HEK293 (cell line): Measurements from ENCODE around the gene HOXC10.

Experiments
- GLIS1 ChIP-seq: fragments of 450-650 bp; formaldehyde crosslinking; IDR thresholded peaks from 2 replicates; pipeline ENCODE4 v1.5.1; 2016; ENCODE audit warnings: missing biosample characterization, missing genetic modification characterization
- HOXD13 ChIP-seq: sonication (generic); formaldehyde crosslinking; IDR thresholded peaks from 2 replicates; pipeline ENCODE4 v1.8.0; 2022; ENCODE audit warnings: missing genetic modification reagents, borderline replicate concordance
- TCF7L2 ChIP-seq: IDR thresholded peaks from 2 replicates; pipeline ENCODE4 v1.6.1; 2011; ENCODE audit warnings: low read depth, mild to moderate bottlenecking, inconsistent platforms, low read length, moderate library complexity, borderline replicate concordance
- ZBTB11 ChIP-seq: fragments of 450-650 bp; formaldehyde crosslinking; conservative IDR thresholded peaks from 2 replicates; pipeline ENCODE4 v1.5.1; 2016; ENCODE audit warnings: low read depth, missing biosample characterization, missing genetic modification characterization
- ZBTB44 ChIP-seq: fragments of 450-650 bp; IDR thresholded peaks from 2 replicates; pipeline ENCODE4 v1.5.1; 2018; ENCODE audit warnings: missing biosample characterization, mild to moderate bottlenecking, missing genetic modification characterization
- ZBTB48 ChIP-seq: fragments of 450-650 bp; formaldehyde crosslinking; IDR thresholded peaks from 2 replicates; pipeline ENCODE4 v1.5.1; 2016; ENCODE audit warnings: missing biosample characterization, missing genetic modification characterization
- ZIC2 ChIP-seq: fragments of 450-650 bp; formaldehyde crosslinking; IDR thresholded peaks from 2 replicates; pipeline ENCODE4 v1.5.1; 2016; ENCODE audit warnings: missing biosample characterization, missing genetic modification characterization
- ZNF174 ChIP-seq: fragments of 450-650 bp; formaldehyde crosslinking; IDR thresholded peaks from 2 replicates; pipeline ENCODE4 v1.5.0; 2017; ENCODE audit warnings: missing biosample characterization, mild to moderate bottlenecking, missing genetic modification characterization
- ZNF202 ChIP-seq: fragments of 450-650 bp; formaldehyde crosslinking; IDR thresholded peaks from 2 replicates; pipeline ENCODE4 v1.5.1; 2016; ENCODE audit warnings: missing biosample characterization, missing genetic modification characterization, borderline replicate concordance
- ZNF239 ChIP-seq: fragments of 450-650 bp; formaldehyde crosslinking; IDR thresholded peaks from 2 replicates; pipeline ENCODE4 v1.5.1; 2016; ENCODE audit warnings: missing biosample characterization, missing genetic modification characterization
- ZNF350 ChIP-seq: fragments of 450-650 bp; formaldehyde crosslinking; IDR thresholded peaks from 2 replicates; pipeline ENCODE4 v1.5.0; 2017; ENCODE audit warnings: missing biosample characterization, mild to moderate bottlenecking, missing genetic modification characterization
- ZNF398 ChIP-seq: fragments of 450-650 bp; formaldehyde crosslinking; IDR thresholded peaks from 2 replicates; pipeline ENCODE4 v1.5.1; 2017; ENCODE audit warnings: missing biosample characterization, missing genetic modification characterization
- ZNF423 ChIP-seq: fragments of 450-650 bp; formaldehyde crosslinking; IDR thresholded peaks from 2 replicates; pipeline ENCODE4 v1.5.1; 2016; ENCODE audit warnings: missing biosample characterization, missing genetic modification characterization
- ZNF426 ChIP-seq: fragments of 450-650 bp; formaldehyde crosslinking; IDR thresholded peaks from 2 replicates; pipeline ENCODE4 v1.5.1; 2017; ENCODE audit warnings: missing biosample characterization, missing genetic modification characterization, mild to moderate bottlenecking, inconsistent platforms, moderate library complexity
- ZNF529 ChIP-seq: fragments of 450-650 bp; formaldehyde crosslinking; IDR thresholded peaks from 2 replicates; pipeline ENCODE4 v1.5.1; 2017; ENCODE audit warnings: missing genetic modification characterization, missing biosample characterization; ENCODE audit not compliant: insufficient replicate concordance
- ZNF560 ChIP-seq: fragments of 450-650 bp; formaldehyde crosslinking; IDR thresholded peaks from 2 replicates; pipeline ENCODE4 v1.5.1; 2017; ENCODE audit warnings: missing biosample characterization, missing genetic modification characterization, borderline replicate concordance
- ZNF580 ChIP-seq: fragments of 450-650 bp; formaldehyde crosslinking; IDR thresholded peaks from 2 replicates; pipeline ENCODE4 v1.5.1; 2016; ENCODE audit warnings: missing biosample characterization, missing genetic modification characterization
- ZNF596 ChIP-seq: fragments of 450-650 bp; IDR thresholded peaks from 2 replicates; pipeline ENCODE4 v1.5.0; 2018; ENCODE audit warnings: missing biosample characterization, mild to moderate bottlenecking, missing genetic modification characterization, moderate library complexity
- ZNF600 ChIP-seq: fragments of 450-650 bp; formaldehyde crosslinking; IDR thresholded peaks from 2 replicates; pipeline ENCODE4 v1.5.1; 2016; ENCODE audit warnings: missing biosample characterization, missing genetic modification characterization
- ZNF610 ChIP-seq: fragments of 450-650 bp; formaldehyde crosslinking; IDR thresholded peaks from 2 replicates; pipeline ENCODE4 v1.5.1; 2016; ENCODE audit warnings: missing biosample characterization, missing genetic modification characterization, borderline replicate concordance
- ZNF621 ChIP-seq: fragments of 450-650 bp; formaldehyde crosslinking; IDR thresholded peaks from 2 replicates; pipeline ENCODE4 v1.5.1; 2017; ENCODE audit warnings: missing biosample characterization, missing genetic modification characterization
- ZNF701 ChIP-seq: fragments of 450-650 bp; formaldehyde crosslinking; IDR thresholded peaks from 2 replicates; pipeline ENCODE4 v1.5.1; 2016; ENCODE audit warnings: missing biosample characterization, missing genetic modification characterization
- TF ChIP-seq, protein P1 (sequence below): fragments of 450-650 bp; formaldehyde crosslinking; IDR thresholded peaks from 2 replicates; pipeline ENCODE4 v1.5.1; 2016; ENCODE audit warnings: missing biosample characterization, missing genetic modification characterization
- TF ChIP-seq, protein P2 (sequence below): fragments of 450-650 bp; formaldehyde crosslinking; conservative IDR thresholded peaks from 2 replicates; pipeline ENCODE4 v1.5.1; 2016; ENCODE audit warnings: low read depth, missing biosample characterization, missing genetic modification characterization

HOXC10 gene

DNA sequence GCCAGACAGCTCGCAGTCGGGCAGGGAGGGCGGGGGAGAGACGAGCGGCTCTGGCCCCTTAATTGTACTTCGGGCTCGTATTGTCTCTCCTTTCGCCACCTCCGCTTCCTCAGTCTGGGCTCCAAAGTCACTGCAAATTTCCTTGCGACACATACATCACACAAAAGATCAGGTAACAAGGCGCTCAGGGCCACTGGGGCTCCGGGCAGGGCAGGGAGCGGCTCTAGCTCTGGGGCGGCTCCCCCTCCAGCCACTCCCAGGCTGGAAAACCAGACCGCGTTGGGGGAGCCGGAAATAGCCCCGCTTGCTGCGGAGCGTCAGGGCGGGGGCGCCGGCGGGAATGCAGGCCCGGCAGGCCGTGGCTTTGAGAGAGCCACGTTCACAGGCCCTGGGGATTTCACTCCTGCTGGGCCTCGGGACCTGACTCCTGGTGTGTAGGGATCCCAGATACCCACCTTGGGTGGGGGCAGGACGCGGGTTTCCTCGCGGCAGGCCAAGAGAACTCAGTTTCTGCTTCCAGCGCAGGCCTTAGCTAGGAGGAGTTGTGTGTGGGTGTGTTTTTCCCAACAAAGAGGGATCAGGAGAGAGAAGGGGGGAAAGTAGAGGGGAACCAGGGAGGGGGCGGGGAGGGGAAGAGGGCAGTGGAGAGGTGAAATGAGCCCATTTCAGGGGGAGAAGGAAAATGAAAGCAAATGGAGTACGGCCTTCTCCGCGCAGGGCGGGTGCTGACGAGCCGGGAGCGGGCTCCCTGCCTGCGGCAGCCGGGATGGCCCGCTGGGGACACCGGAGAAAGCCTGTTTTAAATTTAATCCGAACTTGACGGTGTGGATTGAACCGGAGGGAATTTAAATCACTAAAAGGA is 10.7 kb downstream of the HOXC10 start (continued):
- peak; percentile 95 for TF ChIP-seq ZNF398 (tag by site-specific recombination)
- TF ChIP-seq ZNF580 (tag by site-specific recombination), result peak; percentile 26; the same call in 1 of the 2 replicates
- TF ChIP-seq ZNF701 (tag by site-specific recombination), result peak; percentile 55; the same call in 1 of the 2 replicates
- TF ChIP-seq HOXD13, result no peak
- peak; percentile 95 for TF ChIP-seq ZBTB48 (tag by site-specific recombination)
- peak; percentile 96 for TF ChIP-seq ZNF423 (tag by site-specific recombination)
- TF ChIP-seq ZNF529 (tag by site-specific recombination), result no peak
- TF ChIP-seq, protein P1, sequence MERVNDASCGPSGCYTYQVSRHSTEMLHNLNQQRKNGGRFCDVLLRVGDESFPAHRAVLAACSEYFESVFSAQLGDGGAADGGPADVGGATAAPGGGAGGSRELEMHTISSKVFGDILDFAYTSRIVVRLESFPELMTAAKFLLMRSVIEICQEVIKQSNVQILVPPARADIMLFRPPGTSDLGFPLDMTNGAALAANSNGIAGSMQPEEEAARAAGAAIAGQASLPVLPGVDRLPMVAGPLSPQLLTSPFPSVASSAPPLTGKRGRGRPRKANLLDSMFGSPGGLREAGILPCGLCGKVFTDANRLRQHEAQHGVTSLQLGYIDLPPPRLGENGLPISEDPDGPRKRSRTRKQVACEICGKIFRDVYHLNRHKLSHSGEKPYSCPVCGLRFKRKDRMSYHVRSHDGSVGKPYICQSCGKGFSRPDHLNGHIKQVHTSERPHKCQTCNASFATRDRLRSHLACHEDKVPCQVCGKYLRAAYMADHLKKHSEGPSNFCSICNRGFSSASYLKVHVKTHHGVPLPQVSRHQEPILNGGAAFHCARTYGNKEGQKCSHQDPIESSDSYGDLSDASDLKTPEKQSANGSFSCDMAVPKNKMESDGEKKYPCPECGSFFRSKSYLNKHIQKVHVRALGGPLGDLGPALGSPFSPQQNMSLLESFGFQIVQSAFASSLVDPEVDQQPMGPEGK (tag by site-specific recombination), result peak; percentile 99
- no peak for TF ChIP-seq ZNF426 (tag by site-specific recombination)
- TF ChIP-seq ZNF239, result 0 out of 2 replicates have a peak, but pooled peaks have one; percentile 30
- TF ChIP-seq ZNF610 (tag by site-specific recombination), result peak; percentile 92
- TF ChIP-seq ZNF560 (tag by site-specific recombination), result no peak
- peak; percentile 49; the same call in 1 of the 2 replicates for TF ChIP-seq GLIS1
- TF ChIP-seq ZIC2 (tag by site-specific recombination), result peak; percentile 93
- TF ChIP-seq, protein P2, sequence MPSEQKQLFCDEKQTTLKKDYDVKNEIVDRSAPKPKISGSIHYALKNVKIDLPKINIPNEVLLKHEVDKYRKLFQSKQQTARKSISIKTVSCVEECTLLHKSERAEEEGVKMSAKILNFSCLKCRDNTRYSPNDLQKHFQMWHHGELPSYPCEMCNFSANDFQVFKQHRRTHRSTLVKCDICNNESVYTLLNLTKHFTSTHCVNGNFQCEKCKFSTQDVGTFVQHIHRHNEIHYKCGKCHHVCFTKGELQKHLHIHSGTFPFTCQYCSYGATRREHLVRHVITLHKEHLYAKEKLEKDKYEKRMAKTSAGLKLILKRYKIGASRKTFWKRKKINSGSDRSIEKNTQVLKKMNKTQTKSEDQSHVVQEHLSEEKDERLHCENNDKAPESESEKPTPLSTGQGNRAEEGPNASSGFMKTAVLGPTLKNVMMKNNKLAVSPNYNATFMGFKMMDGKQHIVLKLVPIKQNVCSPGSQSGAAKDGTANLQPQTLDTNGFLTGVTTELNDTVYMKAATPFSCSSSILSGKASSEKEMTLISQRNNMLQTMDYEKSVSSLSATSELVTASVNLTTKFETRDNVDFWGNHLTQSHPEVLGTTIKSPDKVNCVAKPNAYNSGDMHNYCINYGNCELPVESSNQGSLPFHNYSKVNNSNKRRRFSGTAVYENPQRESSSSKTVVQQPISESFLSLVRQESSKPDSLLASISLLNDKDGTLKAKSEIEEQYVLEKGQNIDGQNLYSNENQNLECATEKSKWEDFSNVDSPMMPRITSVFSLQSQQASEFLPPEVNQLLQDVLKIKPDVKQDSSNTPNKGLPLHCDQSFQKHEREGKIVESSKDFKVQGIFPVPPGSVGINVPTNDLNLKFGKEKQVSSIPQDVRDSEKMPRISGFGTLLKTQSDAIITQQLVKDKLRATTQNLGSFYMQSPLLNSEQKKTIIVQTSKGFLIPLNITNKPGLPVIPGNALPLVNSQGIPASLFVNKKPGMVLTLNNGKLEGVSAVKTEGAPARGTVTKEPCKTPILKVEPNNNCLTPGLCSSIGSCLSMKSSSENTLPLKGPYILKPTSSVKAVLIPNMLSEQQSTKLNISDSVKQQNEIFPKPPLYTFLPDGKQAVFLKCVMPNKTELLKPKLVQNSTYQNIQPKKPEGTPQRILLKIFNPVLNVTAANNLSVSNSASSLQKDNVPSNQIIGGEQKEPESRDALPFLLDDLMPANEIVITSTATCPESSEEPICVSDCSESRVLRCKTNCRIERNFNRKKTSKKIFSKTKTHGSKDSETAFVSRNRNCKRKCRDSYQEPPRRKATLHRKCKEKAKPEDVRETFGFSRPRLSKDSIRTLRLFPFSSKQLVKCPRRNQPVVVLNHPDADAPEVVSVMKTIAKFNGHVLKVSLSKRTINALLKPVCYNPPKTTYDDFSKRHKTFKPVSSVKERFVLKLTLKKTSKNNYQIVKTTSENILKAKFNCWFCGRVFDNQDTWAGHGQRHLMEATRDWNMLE (tag by site-specific recombination), result no peak; the same call in 1 of the 2 replicates
- TF ChIP-seq TCF7L2, result no peak
- TF ChIP-seq ZNF202, result no peak
- no peak for TF ChIP-seq ZBTB44 (tag by site-specific recombination)
- no peak for TF ChIP-seq ZNF350
- peak; percentile 88 for TF ChIP-seq ZBTB11
- no peak for TF ChIP-seq ZNF174
- TF ChIP-seq ZNF596 (tag by site-specific recombination), result peak; percentile 33; the same call in 1 of the 2 replicates
- TF ChIP-seq ZNF621 (tag by site-specific recombination), result no peak
- peak; percentile 97 for TF ChIP-seq ZNF600
